ENCODE results near the gene ZFP1. TPM values are rescaled to one million over a fixed set of nuclear protein-coding genes. Genes with fewer than 3 reads are reported as not detected.
"Not testable (repeated sequence)": the region's sequence is repeated elsewhere in the genome, so short reads cannot be mapped to it uniquely, and the experiment has no call there.

Gene ZFP1
- total RNA-seq, 2 donors from 2014 or later, result 9.1 to 10.2 TPM

DNA sequence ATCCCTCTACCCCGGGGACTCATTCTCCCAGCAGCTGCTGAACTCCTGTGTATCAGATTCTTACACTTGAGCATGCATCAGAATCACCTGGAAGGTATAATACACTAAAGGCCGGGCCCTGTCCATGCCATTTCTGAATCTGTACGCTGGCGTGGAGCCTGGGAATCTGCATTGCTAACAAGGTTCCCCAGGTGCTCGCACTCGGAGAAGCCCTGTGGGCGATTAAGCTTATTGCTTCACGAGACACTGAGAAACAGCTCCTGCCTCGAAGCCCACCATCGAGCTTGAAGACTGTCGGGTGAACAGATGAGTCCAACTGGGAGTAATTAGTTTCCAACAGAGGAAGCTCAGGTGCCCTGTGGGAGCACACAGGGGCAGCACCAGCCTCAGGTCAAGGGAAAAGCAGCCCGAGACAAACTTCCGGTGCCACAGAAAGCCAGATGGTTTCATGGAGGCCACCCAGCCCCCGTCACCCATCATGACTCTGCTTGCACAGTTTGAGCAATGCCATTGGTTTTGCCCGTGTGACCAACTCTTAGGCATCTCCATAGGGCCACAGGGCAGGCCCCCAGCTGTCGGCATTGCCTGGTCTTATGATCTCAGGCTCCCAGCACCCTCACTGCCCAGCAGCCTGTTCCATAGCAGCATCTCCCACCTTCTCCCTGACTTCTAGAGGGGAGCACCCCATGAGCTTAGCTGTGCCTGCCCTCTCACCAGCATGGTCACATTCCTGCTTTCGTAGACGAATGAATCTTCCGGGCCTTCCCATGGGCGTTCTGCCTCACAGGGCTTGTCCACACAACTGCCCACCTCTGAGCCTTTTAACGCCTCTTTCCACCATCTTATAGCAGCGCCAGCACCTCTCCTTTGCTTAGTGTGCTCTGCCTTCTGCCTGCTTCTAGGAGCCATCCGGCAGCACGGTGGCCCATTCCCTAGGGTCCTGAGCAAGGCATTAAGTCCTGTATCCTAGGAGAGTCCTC is 47.8 kb downstream of the ZFP1 start:
- peak; percentile 62 for DNase-seq (ENCODE audit: low spot score)
- intact Hi-C loops (cut with DNase I), result loop anchor here in 1 of 2 donors (5.0 kb wide), 1 partner anchor 206 kb away; no protein-coding TSS in a partner anchor

DNA sequence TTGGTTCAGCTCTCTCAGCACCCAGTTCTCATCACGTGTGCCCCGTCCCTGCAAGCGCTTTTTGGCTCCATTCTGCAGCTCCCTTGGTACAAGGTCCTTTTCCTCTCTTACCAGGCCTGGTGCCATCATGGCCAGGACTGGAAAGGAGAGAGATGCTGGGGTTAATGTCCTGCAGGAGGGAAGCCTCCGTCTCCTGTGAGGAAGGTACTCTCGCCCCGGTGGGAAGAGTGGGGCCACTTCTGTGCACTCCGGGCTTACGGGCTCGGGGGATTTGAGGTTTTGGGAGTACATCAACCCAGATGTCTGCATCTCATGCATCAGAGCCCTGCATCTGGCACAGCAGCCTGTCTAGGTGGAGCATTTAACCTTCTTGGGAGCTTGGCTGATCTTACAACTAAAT is 48.5 kb downstream of the ZFP1 start:
- intact Hi-C loops (cut with DNase I), result loop anchor here (1.0 to 5.0 kb wide), 2 partner anchors 23 to 205 kb away; no protein-coding TSS in a partner anchor
- DNase-seq (ENCODE audit: low spot score), result peak; percentile 62

DNA sequence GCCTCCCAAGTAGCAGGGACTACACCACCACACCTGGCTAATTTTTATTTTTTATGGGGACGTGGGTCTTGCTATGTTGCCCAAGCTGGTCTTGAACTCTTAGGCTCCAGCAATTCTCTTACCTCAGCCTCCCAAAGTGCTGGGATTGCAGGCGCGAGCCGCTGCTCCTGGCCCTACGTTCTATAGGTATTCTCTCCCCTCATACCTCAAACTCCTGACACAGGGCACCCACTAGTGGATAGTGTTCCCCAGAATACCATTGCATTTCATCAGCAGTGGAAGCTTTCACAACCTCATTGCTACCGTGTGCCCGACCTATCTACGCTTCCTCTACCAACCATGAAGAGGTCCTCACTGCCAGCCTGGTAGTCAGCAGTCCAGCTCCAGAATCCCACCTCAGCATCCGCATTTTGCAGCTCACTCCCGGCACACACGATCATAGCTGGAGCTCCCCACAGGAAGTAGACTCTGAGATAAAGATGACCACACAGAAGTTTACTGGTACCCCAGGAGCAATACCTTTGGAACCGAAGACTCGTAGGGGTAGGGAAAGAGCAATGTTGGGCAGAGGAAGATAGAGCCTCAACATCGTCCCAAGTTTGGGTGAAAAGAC is 49.3 kb downstream of the ZFP1 start:
- DNase-seq (ENCODE audit: low spot score), result peak; percentile 24

DNA sequence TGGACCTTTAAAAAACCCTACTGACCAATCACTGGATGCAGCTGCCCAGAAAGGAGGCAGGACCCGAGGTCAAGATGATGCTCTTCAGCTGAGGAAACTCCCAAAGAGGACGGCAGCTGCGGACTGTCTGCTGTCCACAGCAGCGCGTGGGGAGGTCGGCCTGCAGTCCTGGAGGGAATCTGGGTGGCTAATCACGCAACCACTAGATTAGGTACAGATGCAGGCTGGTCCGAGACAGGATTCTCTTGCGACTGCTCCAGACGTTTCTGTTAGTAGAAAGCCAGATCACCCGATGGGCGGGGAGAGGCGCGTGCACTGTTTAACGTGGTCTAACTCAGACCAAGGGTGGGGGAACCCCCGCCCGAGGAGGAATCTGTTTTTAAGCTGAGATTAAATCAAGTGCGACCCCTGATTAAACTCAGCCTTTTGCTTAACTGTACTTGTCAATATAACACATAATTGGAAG is 49.8 kb downstream of the ZFP1 start:
- intact Hi-C loops (cut with DNase I), result loop anchor here in 1 of 2 donors (5.0 kb wide), 1 partner anchor 204 kb away; no protein-coding TSS in a partner anchor
- peak; percentile 67 for DNase-seq (ENCODE audit: low spot score)

More for the DNA sequence above, 49.3 kb downstream of the ZFP1 start:
- intact Hi-C loops (cut with DNase I), result loop anchor here (1.0 to 5.0 kb wide), 2 partner anchors 23 to 205 kb away; no protein-coding TSS in a partner anchor

DNA sequence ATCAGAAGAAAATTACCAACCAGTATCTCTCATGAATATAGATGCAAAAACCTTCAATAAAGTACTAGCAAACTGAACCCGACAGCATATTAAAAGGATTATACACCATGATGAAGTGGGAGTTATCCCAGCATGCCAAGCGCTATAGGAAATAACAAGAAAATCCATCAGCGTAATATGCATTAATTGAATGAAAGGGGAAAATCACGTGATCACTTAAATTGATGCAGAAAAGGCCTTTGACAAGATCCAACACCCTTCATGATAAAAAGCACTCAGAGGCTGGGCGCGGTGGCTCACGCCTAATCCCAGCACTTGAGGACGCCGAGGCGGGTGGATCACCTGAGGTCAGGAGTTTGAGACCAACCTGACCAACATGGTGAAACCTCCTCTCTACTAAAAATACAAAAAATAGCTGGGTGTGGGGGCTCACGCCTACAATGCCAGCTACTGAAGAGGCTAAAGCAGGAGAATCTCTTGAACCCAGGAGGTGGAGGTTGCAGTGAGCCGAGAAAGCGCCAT is 53.8 kb downstream of the ZFP1 start:
- intact Hi-C loops (cut with DNase I), result no loop called here
- DNase-seq (ENCODE audit: low spot score), result no peak

DNA sequence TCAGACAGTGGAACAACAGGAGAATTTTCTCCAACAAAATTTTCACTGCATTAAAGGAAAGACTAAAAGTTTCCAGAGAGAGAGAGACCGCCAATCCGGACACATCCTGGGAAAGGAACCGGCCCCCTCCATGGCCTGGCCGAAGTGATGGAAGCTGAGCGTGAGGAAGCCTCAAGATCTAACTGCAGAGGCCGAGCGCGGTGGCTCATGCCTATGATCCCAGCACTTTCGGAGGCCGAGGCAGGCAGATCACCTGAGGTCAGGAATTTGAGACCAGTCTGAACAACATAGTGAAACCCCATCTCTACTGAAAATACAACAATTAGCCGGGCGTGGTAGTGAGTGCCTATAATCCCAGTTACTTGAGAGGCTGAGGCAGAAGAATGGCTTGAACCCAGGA is 54.8 kb downstream of the ZFP1 start:
- intact Hi-C loops (cut with DNase I), result no loop called here
- peak; percentile 61 for DNase-seq (ENCODE audit: low spot score)

DNA sequence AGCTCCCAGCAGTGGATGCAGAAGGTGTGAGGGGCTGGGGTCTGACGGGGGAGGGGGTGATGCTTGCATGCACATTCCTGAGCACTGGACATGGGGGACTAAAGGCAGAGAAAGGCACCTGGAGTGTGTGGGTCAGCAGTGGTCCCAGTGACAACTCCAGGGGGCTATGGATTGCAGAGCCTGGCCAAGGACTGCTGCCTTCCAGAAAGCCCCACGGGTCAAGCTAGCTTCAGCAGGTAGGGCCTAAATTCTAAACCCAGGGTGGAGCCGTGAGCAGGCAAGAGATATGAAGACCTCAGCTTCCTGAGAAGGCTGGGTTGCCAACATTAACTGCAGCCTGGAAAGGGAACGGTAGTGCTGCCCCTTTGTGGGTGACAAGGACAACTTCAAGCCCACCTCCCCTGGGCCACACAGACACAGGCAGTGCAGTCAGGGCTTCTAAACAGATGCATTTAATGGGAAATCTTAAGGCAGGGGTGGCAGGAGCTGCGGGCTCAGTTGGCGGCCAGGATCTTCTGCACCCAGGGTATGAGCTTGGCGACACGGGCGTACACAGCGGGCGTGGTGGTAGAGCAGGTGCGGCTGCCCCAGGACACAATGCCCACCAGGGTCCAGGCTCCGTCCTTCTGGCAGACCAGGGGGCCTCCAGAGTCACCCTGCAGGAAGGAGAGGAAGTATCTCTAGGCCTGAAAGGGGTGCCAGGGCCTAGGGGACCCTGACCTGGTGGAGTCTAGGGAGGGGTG is 55.5 kb downstream of the ZFP1 start:
- DNase-seq (ENCODE audit: low spot score), result peak; percentile 28
- intact Hi-C loops (cut with DNase I), result no loop called here

DNA sequence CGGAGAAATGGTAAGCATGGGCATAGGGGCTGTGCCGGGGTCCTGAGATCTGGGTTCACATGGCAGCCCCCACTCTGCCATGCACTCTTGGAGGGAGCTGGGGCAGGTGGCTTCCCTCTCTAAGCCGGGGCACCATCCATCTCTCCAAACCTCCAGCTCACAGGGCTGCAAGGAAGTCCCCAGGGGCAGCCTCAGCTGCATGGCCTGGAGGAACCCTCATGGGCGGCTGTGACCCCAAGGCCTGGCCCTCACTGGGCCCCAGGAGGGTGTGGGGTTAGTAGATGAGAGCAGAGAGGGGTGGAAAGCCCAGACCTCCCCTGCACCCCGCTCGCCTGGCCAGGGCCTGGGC is 56.1 kb downstream of the ZFP1 start:
- intact Hi-C loops (cut with DNase I), result no loop called here
- DNase-seq (ENCODE audit: low spot score), result peak; percentile 58

DNA sequence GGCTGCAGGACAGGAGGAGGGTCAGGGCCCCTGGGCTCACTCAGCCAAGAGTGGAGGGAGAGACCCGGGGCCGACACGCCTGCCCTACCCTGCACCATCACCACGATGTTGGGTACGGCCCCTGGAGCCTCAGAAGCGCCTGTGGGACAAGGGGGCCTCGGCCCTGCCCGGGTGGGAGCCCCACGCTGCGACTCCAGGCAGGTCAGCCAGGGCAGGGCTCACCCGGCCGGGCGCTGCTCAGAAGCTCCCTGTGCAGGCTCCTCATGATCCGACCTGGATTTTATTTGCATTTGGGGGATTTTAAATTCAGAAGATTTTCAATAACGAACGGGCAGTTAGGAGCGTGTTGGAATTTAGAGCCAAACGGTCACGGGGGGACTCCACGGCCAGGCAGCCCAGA is 56.6 kb downstream of the ZFP1 start:
- intact Hi-C loops (cut with DNase I); DNase-seq (ENCODE audit: low spot score): not testable (repeated sequence)

DNA sequence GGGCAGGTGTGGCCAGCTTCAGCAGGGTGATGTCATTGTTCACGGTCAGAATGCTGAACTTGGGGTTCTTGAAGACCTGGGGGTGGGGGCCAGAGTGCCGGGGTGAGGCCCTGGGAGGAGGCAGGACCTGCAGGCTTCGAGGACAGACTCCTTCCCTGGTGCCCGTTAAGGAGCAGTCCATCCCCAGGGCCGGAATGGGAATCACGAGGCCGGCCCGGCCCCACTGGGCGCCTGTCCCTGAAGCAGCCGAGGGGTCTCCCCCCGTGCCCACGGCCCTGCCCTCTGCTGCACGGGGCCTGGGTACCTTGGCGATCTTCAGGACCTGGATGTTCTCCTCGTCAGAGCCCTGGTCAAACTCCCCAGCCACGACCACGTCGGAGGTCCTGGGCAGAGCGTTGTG is 57.1 kb downstream of the ZFP1 start:
- DNase-seq (ENCODE audit: low spot score), result peak; percentile 45
- intact Hi-C loops (cut with DNase I), result not testable (repeated sequence)

DNA sequence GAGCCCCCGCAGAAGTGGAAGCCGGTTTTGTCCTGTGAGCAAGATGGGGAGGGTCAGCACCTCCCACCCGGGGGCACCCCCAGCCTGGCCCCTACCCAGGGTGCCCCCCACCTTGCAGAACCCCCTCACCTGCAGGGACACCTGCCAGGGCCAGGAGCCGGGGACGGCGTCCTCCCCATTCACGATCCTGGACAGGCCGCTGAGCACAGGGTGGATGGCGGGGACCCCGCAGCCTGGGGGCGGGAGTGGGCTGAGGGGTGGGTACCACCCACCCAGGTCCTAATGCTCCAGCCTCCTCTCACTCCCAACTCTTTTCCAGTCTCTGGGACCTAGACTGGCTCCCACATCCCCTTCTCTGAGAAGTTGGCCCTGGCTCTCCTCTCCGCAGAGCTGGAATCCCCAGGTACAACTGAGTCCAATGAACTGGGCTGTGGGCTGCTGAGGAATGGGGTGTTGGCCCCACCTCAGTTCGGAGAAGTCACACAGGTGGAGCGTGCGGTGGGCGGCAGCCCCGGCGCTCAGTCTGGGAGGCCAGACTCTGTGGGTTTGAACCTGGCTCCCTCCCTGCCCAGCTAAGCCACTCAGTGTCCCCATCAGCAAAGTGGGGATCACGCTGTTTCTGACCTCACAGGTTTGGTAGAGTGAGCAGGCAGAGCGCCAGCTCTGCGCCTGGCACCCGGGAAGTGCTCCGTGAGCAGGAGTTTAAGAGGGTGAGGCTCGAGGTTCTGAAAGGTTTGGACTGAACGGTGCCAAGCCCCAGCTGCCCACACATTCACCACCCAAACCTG is 57.8 kb downstream of the ZFP1 start:
- DNase-seq (ENCODE audit: low spot score), result peak; percentile 62

DNA sequence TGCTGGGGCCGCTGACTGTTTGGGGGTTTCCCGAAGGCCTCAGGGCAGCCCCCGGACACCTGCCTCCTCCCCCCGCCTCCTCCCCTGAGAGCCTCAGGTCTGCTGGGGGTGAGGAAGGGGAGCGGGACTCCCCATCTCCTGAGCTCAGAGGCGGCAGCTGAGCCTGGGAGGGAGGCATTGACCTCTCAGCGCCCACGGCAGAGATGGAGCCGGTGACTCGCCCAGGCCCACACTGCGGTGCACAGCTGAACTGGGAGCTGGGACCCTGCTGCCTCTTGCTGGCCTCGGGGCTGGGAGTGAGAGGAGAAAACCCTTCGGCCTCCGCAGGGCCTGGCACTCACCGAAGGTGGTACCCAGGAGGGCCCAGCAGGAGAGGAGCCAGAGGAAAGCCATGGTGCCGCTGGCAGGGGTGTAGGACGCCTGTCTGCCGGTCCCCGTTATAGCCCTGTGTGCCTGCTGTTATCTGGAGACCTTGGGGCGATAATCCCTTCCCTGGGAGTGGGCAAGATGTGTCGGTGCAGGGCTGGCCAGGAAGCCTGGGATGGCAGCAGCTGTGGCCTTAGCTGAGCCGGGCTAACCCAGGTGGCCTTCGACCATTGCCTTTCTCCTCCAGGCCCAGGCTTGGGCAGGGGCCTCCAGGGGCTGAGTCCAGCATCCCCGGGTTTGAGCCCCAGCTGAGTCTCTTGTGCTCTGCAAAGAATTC is 58.6 kb downstream of the ZFP1 start, which contains the start of gene CTRB2:
Gene CTRB2, minus strand, starts transcription at position 413 of the 703 bp plus-strand sequence. Its CDS starts 20 bp downstream, at position 393.
- intact Hi-C loops (cut with DNase I), result loop anchor here (1.0 to 2.0 kb wide), 2 partner anchors 17 to 18 kb away; no protein-coding TSS in a partner anchor

More for the DNA sequence above, 57.8 kb downstream of the ZFP1 start:
- intact Hi-C loops (cut with DNase I), result loop anchor here (1.0 to 2.0 kb wide), 2 partner anchors 18 to 19 kb away; no protein-coding TSS in a partner anchor

DNA sequence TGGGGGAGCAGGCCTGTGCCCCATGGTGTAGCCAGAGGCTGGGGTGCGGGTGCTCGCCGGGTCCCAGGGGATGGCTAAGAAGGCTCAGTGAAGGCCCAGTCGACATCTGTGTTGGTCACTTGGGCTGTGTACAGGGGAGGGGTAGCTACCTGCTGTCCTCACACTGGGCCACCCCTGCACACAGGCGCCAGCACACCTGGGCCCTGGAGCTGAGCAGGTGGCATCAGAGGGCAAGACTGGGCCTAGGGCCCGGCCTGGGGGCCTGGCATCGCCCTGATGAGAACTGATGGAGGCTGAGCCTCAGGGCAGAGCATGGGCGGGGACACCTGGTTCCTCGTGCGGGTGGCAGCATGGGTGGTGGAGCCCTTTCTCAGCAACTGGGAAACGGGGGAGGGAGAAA is 59.5 kb downstream of the ZFP1 start:
- intact Hi-C loops (cut with DNase I), result loop anchor here in 1 of 2 donors (2.0 kb wide), 1 partner anchor 17 kb away; no protein-coding TSS in a partner anchor
- no peak for DNase-seq (ENCODE audit: low spot score)

More for the DNA sequence above, 58.6 kb downstream of the ZFP1 start, which contains the start of gene CTRB2:
- DNase-seq (ENCODE audit: low spot score), result peak; percentile 64

DNA sequence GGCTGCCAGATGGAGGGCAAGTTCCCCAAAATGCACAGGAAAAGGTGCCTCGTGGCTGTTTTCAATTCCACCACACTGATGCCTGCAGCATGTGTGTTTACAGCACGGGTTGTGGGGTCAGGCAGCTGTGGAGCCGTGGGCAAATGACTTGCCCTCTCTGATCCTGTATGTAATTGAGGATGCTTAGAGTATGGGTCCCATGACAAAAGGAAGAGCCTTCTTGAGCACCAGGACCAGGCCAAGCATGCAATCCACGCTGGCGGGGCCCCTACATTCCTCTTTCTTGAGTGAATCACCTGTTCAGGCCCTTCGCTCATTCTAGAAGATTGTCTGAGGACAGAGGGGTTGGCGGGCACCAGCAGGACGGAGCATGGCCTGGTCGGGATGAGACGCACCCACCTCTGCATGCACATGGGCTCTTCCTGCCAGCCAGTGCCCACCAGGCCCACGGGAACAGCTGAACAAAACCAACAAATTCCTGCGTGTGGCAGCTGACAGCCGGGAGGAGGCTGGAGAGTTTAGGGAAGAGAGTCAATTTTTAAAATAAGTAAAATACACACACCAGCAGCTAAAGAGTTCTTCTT is 60.0 kb downstream of the ZFP1 start:
- intact Hi-C loops (cut with DNase I), result no loop called here
- DNase-seq (ENCODE audit: low spot score), result no peak

DNA sequence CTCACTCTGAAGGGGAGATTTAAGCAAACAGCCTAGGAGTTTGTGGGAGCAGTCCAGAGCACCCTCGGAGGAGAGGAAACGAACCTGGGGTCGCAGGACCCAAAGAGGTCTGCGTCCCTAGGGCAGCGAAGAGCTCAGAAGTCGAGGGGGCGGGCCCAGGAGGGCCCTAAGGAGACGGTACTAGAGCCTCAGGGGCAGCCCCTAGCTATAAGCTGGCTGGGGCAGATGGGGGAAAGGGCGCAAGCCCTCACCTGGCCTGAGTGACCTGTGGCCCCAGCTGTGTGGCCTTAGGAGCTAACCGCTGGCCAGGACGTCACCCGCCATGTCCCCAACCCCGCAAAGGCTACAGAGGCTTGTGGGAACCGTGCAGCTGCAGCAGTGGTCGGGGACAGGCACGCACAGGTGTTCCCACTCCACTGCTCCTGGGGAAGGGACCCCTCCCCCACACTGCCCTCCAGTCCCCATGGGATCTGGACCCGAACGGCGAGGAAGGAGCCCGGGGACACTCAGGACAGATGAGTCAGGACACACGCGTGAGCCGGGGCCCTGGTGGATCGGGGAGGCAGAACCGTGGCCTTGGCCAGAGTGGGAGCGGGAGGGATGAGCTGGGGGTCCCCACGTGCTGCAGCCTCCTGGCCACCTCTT is 60.7 kb downstream of the ZFP1 start:
- no peak for DNase-seq (ENCODE audit: low spot score)
- intact Hi-C loops (cut with DNase I), result no loop called here

DNA sequence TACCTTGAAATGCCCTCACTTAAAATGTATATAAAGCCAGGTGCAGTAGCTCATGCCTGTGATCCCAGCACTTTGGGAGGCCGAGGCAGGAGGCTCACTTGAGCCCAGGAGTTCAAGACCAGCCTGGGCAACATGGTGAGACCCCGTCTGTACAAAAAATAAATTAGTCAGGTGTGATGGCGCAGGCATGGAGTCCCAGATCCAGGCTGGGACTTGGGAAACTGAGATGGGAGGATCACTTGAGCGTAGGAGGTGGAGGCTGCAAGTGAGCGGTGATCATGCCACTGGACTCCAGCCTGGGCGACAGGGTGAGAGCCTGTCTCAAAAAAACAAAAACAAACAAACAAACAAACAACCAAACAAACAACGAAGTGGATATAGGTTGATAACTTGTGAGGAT is 61.2 kb downstream of the ZFP1 start:
- DNase-seq (ENCODE audit: low spot score); intact Hi-C loops (cut with DNase I): not testable (repeated sequence)

DNA sequence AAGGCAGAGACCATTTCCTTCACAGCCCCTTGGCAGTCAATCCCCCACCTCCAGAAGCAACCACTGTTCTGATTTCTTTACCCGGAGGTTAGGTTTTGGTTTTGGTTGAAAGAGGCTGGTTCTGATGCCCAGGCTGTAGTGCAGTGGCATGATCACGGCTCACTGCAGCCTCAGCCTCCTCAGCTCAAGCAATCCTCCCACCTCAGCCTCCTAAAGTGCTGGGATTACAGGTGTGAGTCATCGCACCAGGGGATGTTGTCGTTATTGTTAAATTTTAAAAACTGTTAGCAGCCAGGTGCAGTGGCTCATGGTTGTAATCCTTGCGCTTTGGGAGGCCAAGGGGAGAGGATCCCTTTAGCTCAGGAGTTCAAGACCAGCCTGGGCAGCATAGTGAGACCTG is 61.6 kb downstream of the ZFP1 start:
- no peak for DNase-seq (ENCODE audit: low spot score)
- intact Hi-C loops (cut with DNase I), result no loop called here

Data from posterior vena cava (tissue), 2 donors.